Heart left ventricle (tissue), 16 donors: ENCODE results near the gene SMKR1. TPM values are rescaled to one million over a fixed set of nuclear protein-coding genes. Genes with fewer than 3 reads are reported as not detected.
A peak's percentile ranks its signal among the peaks of the same experiment; 100 is the strongest.
"Not testable (repeated sequence)": the region's sequence is repeated elsewhere in the genome, so short reads cannot be mapped to it uniquely, and the experiment has no call there.

ENCODE experiments used
- ATAC-seq, 4 donors: fragments of 200-7000 bp; cut with Tn5 transposase; one replicate each; pipeline ENCODE4 v1.9.1; 2020 to 2022; ENCODE audit warnings: moderate library complexity in 4 of 4, mild to moderate bottlenecking in 3 of 4, moderate number of reproducible peaks in 1 of 4
- DNase-seq, 5 donors: peaks; one replicate each; pipeline ENCODE4 v3.0.0-alpha.2; 2020
- H3K27ac ChIP-seq, 12 donors: fragments of 200-600 bp; sonication (generic) in 4 of 12; one replicate each; pipeline versions ENCODE4 v1.5.0 to v1.8.0; 2016 to 2022; ENCODE audit warnings: mild to moderate bottlenecking in 2 of 12
- H3K27me3 ChIP-seq, 9 donors: fragments of 200-600 bp; sonication (generic) in 2 of 9; one replicate each; pipeline versions ENCODE4 v1.5.1 to v1.8.0; 2016 to 2022; ENCODE audit warnings: mild to moderate bottlenecking in 3 of 9
- H3K36me3 ChIP-seq, 9 donors: fragments of 200-600 bp; sonication (generic) in 2 of 9; one replicate each; pipeline versions ENCODE4 v1.5.0 to v1.8.0; 2018 to 2022; ENCODE audit warnings: mild to moderate bottlenecking in 2 of 9
- H3K4me1 ChIP-seq, 12 donors: fragments of 200-600 bp; sonication (generic) in 4 of 12; one replicate each; pipeline versions ENCODE4 v1.5.0 to v1.8.0; 2016 to 2022; ENCODE audit warnings: mild to moderate bottlenecking in 3 of 12
- H3K4me3 ChIP-seq, 12 donors: fragments of 200-600 bp; sonication (generic) in 4 of 12; one replicate each; pipeline versions ENCODE4 v1.5.0 to v1.8.0; 2017 to 2022; ENCODE audit warnings: mild to moderate bottlenecking in 9 of 12, moderate library complexity in 4 of 12
- H3K9me3 ChIP-seq, 12 donors: fragments of 200-600 bp; sonication (generic) in 4 of 12; one replicate each; pipeline versions ENCODE4 v1.5.0 to v1.8.0; 2016 to 2022; ENCODE audit warnings: mild to moderate bottlenecking in 1 of 12
- POLR2A ChIP-seq, 2 donors: fragments of 450-650 bp; IDR thresholded peaks; one replicate each; pipeline ENCODE4 v1.6.1; 2017; ENCODE audit warnings: antibody characterized with exemption in 2 of 2, mild to moderate bottlenecking in 2 of 2, moderate library complexity in 2 of 2
- WGBS, 4 donors: extraction: QIAGEN DNeasy Blood & Tissue Kit in 2 of 4; methylation state at CpG; one replicate each; pipeline versions ENCODE4 v1.1.5 to v1.1.7; 2013 to 2018; 5-methylcytosine and 5-hydroxymethylcytosine counted together
- intact Hi-C, 10 donors: fragments of 100-400 bp; cut with DNase I; formaldehyde crosslinking; loops; one replicate each; pipeline versions ENCODE4 v1.11.1 to v1.14.2; 2022
- polyA plus RNA-seq, 2 donors: library from polyadenylated mRNA; stranded (reverse); fragments of 200-250 nt; gene quantifications; one replicate each; pipeline ENCODE4 v1.2.3, GENCODE V29; 2013
- total RNA-seq, 9 donors: library from RNA; depleted of rRNA in 2 of 9; stranded (reverse); fragments of >200 nt in 2 of 9; fragmentation: NEBNext Ultra II Directional in 3 of 9; extraction: Animal tissue kit (Norgen Biotek cat#: 25700) in 3 of 9; gene quantifications; one replicate each; pipeline versions ENCODE4 v1.1.0 to v1.2.4, GENCODE V29; 2016 to 2023
- TF ChIP-seq, protein P1 (sequence below), 12 donors: fragments of 200-600 bp; sonication (generic) in 4 of 12; IDR thresholded peaks; one replicate each; pipeline versions ENCODE4 v1.5.0 to v1.8.0; 2018 to 2022; ENCODE audit warnings: antibody characterized with exemption in 12 of 12, mild to moderate bottlenecking in 5 of 12
- donor health status: ischemic (EF 13 %, LVEDD 7.1; RV severe dilation, severe dysfunction).
- donor health status: healthy with polysubstance abuse.
- donor health status: DM: no; HTN: yes; CAD: no.
- donor health status: DM: no; HTN: no; CAD: no.
- donor health status: ischemic (EF 25% LVEDD 6.9; RV normal size, moderate dysfunction).
- donor health status: ischemic (EF 25% LVEDD 5.7; RV mildly dilated, moderate dysfunction).
- donor health status: healthy.
- donor health status: DM: yes; HTN: yes; CAD: no.
- donor health status: ischemic (EF 35%, LVEDD 5.7; RV mildly dilated, moderate dysfunction).
- donor health status: nonischemic (EF 11% LVEDD 7.7; RV severe dilation, severe dysfunction).
- donor health status: DM: yes; HTN: yes; CAD: no.
- donor health status: PGD.
- donor health status: ischemic (EF 29% LVEDD 5.4; RV normal size, mild dysfunction).
- donor health status: nonischemic (EF 23%, LVEDD 6.1; RV moderate dilation, normal function).

The SMKR1 gene
- total and polyA plus RNA-seq, 11 donors, result 0.25 to 0.29 TPM; not detected in 9

- Histone ChIP-seq H3K36me3 (no peaks in the 10 kb centered on the region), H3K4me3 (no peak overlapping the region), H3K27ac (no peak overlapping the region), H3K4me1 (no peaks in the 10 kb centered on the region), H3K27me3 (peaks cover 0 to 20% (median 4%) of the 10 kb centered on the region in 9 donors), H3K9me3 (no peaks in the 10 kb centered on the region)
- intact Hi-C loops, result no loop called here
- 33 to 43% (median 37%) methylated on average over 5 of the region's 5 CpGs for WGBS, 4 donors
- DNase-seq, result no peak
- no peak for ATAC-seq
- TF ChIP-seq, protein P1, sequence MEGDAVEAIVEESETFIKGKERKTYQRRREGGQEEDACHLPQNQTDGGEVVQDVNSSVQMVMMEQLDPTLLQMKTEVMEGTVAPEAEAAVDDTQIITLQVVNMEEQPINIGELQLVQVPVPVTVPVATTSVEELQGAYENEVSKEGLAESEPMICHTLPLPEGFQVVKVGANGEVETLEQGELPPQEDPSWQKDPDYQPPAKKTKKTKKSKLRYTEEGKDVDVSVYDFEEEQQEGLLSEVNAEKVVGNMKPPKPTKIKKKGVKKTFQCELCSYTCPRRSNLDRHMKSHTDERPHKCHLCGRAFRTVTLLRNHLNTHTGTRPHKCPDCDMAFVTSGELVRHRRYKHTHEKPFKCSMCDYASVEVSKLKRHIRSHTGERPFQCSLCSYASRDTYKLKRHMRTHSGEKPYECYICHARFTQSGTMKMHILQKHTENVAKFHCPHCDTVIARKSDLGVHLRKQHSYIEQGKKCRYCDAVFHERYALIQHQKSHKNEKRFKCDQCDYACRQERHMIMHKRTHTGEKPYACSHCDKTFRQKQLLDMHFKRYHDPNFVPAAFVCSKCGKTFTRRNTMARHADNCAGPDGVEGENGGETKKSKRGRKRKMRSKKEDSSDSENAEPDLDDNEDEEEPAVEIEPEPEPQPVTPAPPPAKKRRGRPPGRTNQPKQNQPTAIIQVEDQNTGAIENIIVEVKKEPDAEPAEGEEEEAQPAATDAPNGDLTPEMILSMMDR (IDR thresholded peaks at IDR 0.05), result no peak
- TF ChIP-seq POLR2A (IDR thresholded peaks at IDR 0.05), result no peak
Measured at GRCh38 chr7:129519464-129519863, 17.1 kb downstream of the SMKR1 start.

DNA sequence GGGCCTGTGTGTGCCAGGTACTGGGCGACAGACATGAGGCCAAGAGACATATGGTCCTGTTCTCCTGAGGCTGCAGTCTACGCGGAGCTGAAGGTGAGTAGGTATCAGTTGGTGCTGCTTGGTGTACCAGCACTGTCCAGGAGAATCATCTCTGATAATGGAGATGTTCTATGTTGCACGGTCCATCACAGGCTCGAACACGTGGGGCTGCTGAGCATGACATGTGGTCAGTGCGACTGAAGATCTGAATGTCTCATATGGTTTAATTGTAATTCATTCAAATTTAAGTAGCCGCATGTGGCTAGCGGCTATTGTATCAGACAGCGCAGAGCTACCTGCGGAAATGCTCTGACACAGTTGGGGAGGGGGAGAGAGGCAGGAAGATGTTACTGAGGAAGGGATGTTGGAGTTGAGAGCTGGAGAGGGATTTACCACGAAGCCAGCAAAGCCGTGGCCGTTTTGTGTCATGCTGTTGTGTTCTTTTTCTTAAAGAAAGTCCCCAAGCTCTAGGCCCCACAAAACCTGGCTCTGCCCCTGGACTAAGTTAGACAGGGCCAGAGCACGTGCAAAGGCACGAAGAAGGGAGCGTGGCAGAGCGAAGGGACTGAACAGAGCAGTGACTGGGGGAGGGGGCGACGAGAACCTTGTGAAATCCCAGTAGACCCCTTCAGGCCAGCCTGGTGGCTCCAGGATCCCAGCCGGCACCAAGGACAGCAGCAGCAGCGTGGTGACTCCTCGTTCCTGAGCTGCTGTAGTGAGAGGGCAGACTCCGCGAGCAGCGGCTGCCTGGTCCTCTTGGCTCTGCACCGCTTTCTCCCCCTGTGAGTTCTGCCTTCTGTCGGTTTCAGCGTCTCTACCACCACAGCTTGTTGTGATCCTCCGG is 20.0 kb downstream of the SMKR1 start:
- Histone ChIP-seq H3K4me1 (no peaks in the 10 kb centered on the region), H3K36me3 (no peaks in the 10 kb centered on the region), H3K27me3 (peaks cover 0 to 19% (median 4%) of the 10 kb centered on the region in 9 donors), H3K4me3 (no peak overlapping the region), H3K9me3 (no peaks in the 10 kb centered on the region), H3K27ac (no peak overlapping the region)
- ATAC-seq, result no peak
- TF ChIP-seq, protein P1 (IDR thresholded peaks at IDR 0.05), result no peak
- TF ChIP-seq POLR2A (IDR thresholded peaks at IDR 0.05), result no peak
- intact Hi-C loops, result no loop called here
- 47 to 50% (median 49%) methylated on average over 30 of the region's 30 CpGs for WGBS, 4 donors
- DNase-seq, result no peak

DNA sequence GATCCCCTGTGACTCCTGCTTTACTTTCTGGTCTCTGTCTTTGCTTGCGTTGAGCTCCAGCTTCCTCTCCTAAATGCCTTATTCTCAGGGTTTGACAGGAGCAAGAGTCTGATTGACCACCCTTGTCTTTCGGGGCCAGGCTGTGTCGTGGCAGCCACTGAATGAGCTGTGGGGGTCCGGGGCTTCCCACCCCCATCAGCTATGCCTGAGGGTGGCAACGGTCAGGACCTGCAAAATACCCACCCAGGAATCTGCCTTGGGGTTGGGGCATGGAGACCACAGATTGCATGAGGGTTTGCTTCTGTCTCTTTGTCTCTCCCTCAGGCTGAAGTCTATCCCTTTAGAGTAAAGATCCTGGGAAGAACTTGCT is 20.6 kb downstream of the SMKR1 start:
- Histone ChIP-seq H3K27me3 (peaks cover 0 to 19% (median 4%) of the 10 kb centered on the region in 9 donors), H3K4me3 (no peak overlapping the region), H3K36me3 (no peaks in the 10 kb centered on the region), H3K27ac (no peak overlapping the region), H3K9me3 (no peaks in the 10 kb centered on the region), H3K4me1 (no peaks in the 10 kb centered on the region)
- TF ChIP-seq, protein P1 (IDR thresholded peaks at IDR 0.05), result no peak
- TF ChIP-seq POLR2A (IDR thresholded peaks at IDR 0.05), result no peak
- intact Hi-C loops, result no loop called here
- ATAC-seq, result no peak
- WGBS, 4 donors, result 42 to 54% (median 49%) methylated on average over 5 of the region's 5 CpGs
- DNase-seq, result no peak

DNA sequence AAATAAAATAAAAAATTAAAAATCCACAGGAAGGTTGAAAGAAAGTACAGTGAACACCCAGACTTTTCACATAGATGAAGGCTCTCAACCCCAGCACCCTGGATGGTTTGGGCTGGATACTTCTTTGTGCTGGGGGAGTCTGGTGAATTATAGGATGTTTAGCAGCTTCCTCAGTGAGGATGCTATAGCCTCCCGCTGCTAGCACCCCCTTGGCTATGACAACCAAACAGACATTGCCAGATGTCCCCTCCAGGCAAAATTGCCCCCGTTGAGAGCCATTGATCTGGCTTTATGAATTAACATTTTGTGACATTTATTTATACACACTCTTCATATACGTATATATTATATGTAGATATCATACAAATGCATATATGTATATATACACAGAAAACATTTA is 21.6 kb downstream of the SMKR1 start:
- DNase-seq, result no peak
- WGBS, 4 donors, result 77 to 84% (median 81%) methylated on average over 3 of the region's 3 CpGs
- intact Hi-C loops, result no loop called here

GRCh38 chr7:129524405-129524804 is 22.1 kb downstream of the SMKR1 start:
- intact Hi-C loops, H3K9me3 ChIP-seq, H3K4me3 ChIP-seq, H3K27ac ChIP-seq, H3K4me1 ChIP-seq, H3K36me3 ChIP-seq: not testable (repeated sequence)
- WGBS, 4 donors, result 81 to 94% (median 90%) methylated on average over 2 of the region's 2 CpGs
- DNase-seq (peak in 1 of 5 donors; percentile 31), ATAC-seq (peak in 1 of 4 donors; percentile 36)
- peaks cover 0 to 16% (median 4%) of the 10 kb centered on the region in 9 donors for H3K27me3 ChIP-seq

More for the DNA sequence above, 21.6 kb downstream of the SMKR1 start:
- no peaks in the 10 kb centered on the region for H3K9me3 ChIP-seq
- H3K27me3 ChIP-seq, result peaks cover 0 to 16% (median 4%) of the 10 kb centered on the region in 9 donors
- no peaks in the 10 kb centered on the region for H3K36me3 ChIP-seq
- no peak overlapping the region for H3K27ac ChIP-seq
- no peak for TF ChIP-seq POLR2A (IDR thresholded peaks at IDR 0.05)
- TF ChIP-seq, protein P1 (IDR thresholded peaks at IDR 0.05), result no peak
- no peaks in the 10 kb centered on the region for H3K4me1 ChIP-seq
- no peak overlapping the region for H3K4me3 ChIP-seq
- no peak for ATAC-seq
